Activated CD8-positive, alpha-beta T cell treated with anti-CD3 and anti-CD28 coated beads for 36 hours (primary cell): Measurements from ENCODE around the gene SLC23A1. TPM values are rescaled to one million over a fixed set of nuclear protein-coding genes. Genes with fewer than 3 reads are reported as not detected.
A peak's percentile ranks its signal among the peaks of the same experiment; 100 is the strongest.

Experiments
- ATAC-seq: fragments of 200-7000 bp; cut with Tn5 transposase; one replicate; pipeline ENCODE4 v1.10.0; 2021; ENCODE audit warnings: mild to moderate bottlenecking, moderate library complexity
- CTCF ChIA-PET: fragments of 350-600 bp; sonication (Branson Sonifier 250); formaldehyde crosslinking; loops from one replicate; lab custom pipeline; 2021; ENCODE audit warnings: antibody characterized with exemption; lab: Charles Lee
- POLR2A ChIA-PET: fragments of 350-600 bp; sonication (Branson Sonifier 250); formaldehyde crosslinking; loops from one replicate; lab custom pipeline; 2021; ENCODE audit warnings: antibody characterized with exemption; lab: Charles Lee
- DNase-seq: peaks from one replicate; pipeline ENCODE4 v3.0.0-alpha.2; 2020
- H3K27ac Mint-ChIP-seq: one replicate; pipeline ENCODE4 v1.8.0; 2021; ENCODE audit warnings: mild to moderate bottlenecking, mixed read lengths
- H3K27me3 Mint-ChIP-seq: one replicate; pipeline ENCODE4 v1.8.0; 2021; ENCODE audit warnings: mixed read lengths
- H3K36me3 Mint-ChIP-seq: one replicate; pipeline ENCODE4 v1.8.0; 2021; ENCODE audit warnings: low read depth, mixed read lengths
- H3K4me1 Mint-ChIP-seq: one replicate; pipeline ENCODE4 v1.8.0; 2021; ENCODE audit warnings: low read depth, mixed read lengths
- H3K4me3 Mint-ChIP-seq: one replicate; pipeline ENCODE4 v1.8.0; 2021; ENCODE audit warnings: mild to moderate bottlenecking, moderate library complexity, mixed read lengths
- H3K9me3 Mint-ChIP-seq: one replicate; pipeline ENCODE4 v1.8.0; 2021; ENCODE audit warnings: mixed read lengths
- intact Hi-C: fragments of 100-400 bp; cut with micrococcal nuclease; formaldehyde crosslinking; loops from one replicate; pipeline ENCODE4 v1.10.0; 2022
- total RNA-seq, 2 experiments: library from RNA; stranded (reverse); gene quantifications; one replicate each; pipeline ENCODE4 v1.2.3, GENCODE V29; 2021
- TF ChIP-seq, protein P1 (sequence below): fragments of 200-600 bp; IDR thresholded peaks from one replicate; pipeline ENCODE4 v1.8.0; 2022; ENCODE audit warnings: antibody characterized with exemption, mild to moderate bottlenecking

The SLC23A1 gene
- total RNA-seq, 2 experiments from 2014 or later = 0.63 to 0.89 TPM

DNA sequence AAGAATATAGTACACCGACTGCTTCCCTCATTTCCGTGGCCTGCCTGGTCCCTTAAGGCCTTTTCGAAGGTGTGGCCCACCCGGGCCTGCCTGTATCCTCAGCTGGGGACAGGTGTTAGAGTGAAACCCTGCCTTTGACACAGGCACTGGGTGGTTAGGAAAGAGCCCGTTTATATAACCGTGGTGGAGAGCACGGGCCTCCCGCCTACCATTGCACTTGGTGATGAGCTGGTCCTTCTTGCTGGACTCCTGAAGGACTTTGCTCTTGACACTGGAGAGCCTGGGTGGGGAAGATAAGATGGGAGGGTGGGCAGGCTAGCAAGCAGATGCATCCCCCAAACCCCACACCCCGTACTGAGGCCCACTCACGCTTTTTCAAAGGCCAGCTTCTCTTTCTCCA lies 18.4 kb upstream of the SLC23A1 start:
- POLR2A ChIA-PET = interaction anchor here (0.8 to 6.5 kb wide), 4 partner anchors 11 to 114 kb away, joined by 3 to 49 read pairs (median 12); partner anchors contain the start of genes MZB1 and PAIP2
- Mint-ChIP-seq H3K9me3 (no peaks in the 10 kb centered on the region), H3K4me1 (peaks cover 34% of the 10 kb centered on the region), H3K4me3 (no peak overlapping the region), H3K27me3 (no peaks in the 10 kb centered on the region), H3K36me3 (peaks cover 6% of the 10 kb centered on the region), H3K27ac (no peak overlapping the region)
- ATAC-seq = no peak
- TF ChIP-seq, protein P1, sequence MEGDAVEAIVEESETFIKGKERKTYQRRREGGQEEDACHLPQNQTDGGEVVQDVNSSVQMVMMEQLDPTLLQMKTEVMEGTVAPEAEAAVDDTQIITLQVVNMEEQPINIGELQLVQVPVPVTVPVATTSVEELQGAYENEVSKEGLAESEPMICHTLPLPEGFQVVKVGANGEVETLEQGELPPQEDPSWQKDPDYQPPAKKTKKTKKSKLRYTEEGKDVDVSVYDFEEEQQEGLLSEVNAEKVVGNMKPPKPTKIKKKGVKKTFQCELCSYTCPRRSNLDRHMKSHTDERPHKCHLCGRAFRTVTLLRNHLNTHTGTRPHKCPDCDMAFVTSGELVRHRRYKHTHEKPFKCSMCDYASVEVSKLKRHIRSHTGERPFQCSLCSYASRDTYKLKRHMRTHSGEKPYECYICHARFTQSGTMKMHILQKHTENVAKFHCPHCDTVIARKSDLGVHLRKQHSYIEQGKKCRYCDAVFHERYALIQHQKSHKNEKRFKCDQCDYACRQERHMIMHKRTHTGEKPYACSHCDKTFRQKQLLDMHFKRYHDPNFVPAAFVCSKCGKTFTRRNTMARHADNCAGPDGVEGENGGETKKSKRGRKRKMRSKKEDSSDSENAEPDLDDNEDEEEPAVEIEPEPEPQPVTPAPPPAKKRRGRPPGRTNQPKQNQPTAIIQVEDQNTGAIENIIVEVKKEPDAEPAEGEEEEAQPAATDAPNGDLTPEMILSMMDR = no peak
- DNase-seq = no peak
- intact Hi-C loops = no loop called here
- CTCF ChIA-PET = interaction anchor here (0.8 to 4.4 kb wide), 8 partner anchors 9 to 114 kb away, joined by 3 to 34 read pairs (median 6); partner anchors contain the start of gene MZB1

DNA sequence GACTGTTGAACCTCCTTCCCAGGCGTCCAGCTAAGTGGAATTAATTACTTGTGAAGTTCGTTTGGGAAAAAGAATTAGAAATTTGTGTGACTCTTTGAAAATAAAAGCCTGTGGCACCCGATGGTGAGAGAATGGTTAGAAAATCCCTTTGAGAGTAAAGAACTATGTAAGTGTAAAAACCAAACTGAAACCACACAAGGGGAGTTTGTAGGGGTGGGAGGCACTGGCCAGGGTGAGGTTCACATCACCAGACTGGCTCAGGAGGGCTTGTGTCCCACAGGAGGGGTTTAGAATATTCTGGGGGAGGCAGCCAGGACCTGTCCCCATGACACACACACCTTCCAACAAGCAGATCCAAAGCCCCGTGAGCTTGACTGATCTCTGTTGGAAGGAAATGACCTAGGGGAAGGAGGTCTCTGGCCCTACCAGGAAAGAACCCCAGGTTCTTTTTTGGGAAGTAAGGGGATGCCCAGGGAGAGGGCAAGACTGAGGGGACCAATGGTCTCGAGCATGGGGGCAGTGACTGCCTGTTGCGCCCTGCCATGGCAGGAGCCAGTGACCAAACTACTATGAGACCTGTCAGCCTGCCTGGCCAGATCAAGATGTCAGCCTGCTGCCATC lies 16.5 kb upstream of the SLC23A1 start:
- Mint-ChIP-seq H3K36me3 (peaks cover 13% of the 10 kb centered on the region), H3K4me3 (peak overlapping the region; percentile 22), H3K27me3 (no peaks in the 10 kb centered on the region), H3K9me3 (no peaks in the 10 kb centered on the region), H3K27ac (peak overlapping the region; percentile 55), H3K4me1 (peaks cover 33% of the 10 kb centered on the region)
- intact Hi-C loops = no loop called here
- ChIA-PET POLR2A (interaction anchor here (1.4 kb wide), 1 partner anchor 57 kb away, joined by 3 read pairs; the partner anchor contains the start of gene PAIP2), CTCF (no interaction called here)
- DNase-seq (peak; percentile 57), ATAC-seq (peak; percentile 8)
- TF ChIP-seq, protein P1 = no peak

DNA sequence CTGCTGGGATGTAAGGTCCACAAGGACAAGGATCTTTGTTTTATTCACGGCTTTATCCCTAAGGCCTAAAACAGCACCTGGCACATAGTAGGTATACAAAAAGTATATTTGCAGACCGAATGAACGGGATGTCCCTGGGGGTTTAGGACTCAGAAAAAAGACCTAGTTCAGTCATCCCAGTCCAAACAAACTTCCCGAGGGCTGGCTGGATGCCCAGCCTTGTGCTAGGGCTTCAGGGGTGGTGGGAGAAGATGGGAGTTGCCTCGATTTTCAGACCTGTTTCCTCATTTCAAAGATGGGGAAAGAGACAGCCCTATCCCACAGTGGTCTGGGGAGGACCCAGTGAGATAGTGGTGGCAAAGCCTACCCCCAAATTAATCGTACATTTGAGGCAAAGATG lies 14.8 kb upstream of the SLC23A1 start:
- H3K9me3 Mint-ChIP-seq = no peaks in the 10 kb centered on the region
- peaks cover 22% of the 10 kb centered on the region for H3K36me3 Mint-ChIP-seq
- intact Hi-C loops = no loop called here
- no peak overlapping the region for H3K27ac Mint-ChIP-seq
- TF ChIP-seq, protein P1 = no peak
- H3K4me1 Mint-ChIP-seq = peaks cover 23% of the 10 kb centered on the region
- ChIA-PET POLR2A (no interaction called here), CTCF (no interaction called here)
- no peak overlapping the region for H3K4me3 Mint-ChIP-seq
- no peaks in the 10 kb centered on the region for H3K27me3 Mint-ChIP-seq
- no peak for ATAC-seq
- DNase-seq = no peak

DNA sequence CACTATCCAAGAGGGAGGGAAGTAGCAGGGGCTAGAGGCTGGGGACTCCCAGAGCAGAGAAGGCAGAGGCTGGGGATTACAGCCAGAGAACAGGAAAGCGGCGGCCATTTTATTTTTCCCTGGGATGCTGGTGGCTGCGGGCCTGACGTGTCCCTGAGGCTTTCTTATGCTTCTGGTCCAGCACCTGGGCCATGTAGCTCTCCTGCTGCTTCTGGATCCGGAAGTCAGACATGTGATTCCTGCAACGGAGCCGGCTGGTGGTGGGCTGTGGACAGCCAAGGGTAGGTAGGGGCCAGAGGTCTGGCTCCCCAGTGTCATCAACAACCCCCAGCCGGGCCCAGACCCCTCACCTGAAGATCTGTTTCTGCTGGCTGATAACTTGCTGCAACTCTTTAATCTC lies 13.6 kb upstream of the SLC23A1 start:
- peaks cover 18% of the 10 kb centered on the region for H3K4me1 Mint-ChIP-seq
- H3K27ac Mint-ChIP-seq = no peak overlapping the region
- H3K9me3 Mint-ChIP-seq = no peaks in the 10 kb centered on the region
- no peaks in the 10 kb centered on the region for H3K27me3 Mint-ChIP-seq
- H3K36me3 Mint-ChIP-seq = peaks cover 24% of the 10 kb centered on the region
- H3K4me3 Mint-ChIP-seq = no peak overlapping the region
- CTCF ChIA-PET = no interaction called here
- POLR2A ChIA-PET = interaction anchor here (1.0 to 1.1 kb wide), 4 partner anchors 10 to 85 kb away, joined by 3 read pairs; no protein-coding TSS in a partner anchor
- intact Hi-C loops = no loop called here
- ATAC-seq (no peak), DNase-seq (no peak)
- TF ChIP-seq, protein P1 = no peak
